GM19467 (cell line): ENCODE data around the gene GCSAML.
"Not testable (repeated sequence)": the region's sequence is repeated elsewhere in the genome, so short reads cannot be mapped to it uniquely, and the experiment has no call there.

ENCODE experiments used
- ATAC-seq: cut with Tn5 transposase; IDR thresholded peaks from one replicate; pipeline ENCODE4 v1.9.1; 2021; ENCODE audit warnings: mild to moderate bottlenecking, moderate library complexity; ENCODE audit not compliant: unreplicated experiment

The GCSAML gene

DNA sequence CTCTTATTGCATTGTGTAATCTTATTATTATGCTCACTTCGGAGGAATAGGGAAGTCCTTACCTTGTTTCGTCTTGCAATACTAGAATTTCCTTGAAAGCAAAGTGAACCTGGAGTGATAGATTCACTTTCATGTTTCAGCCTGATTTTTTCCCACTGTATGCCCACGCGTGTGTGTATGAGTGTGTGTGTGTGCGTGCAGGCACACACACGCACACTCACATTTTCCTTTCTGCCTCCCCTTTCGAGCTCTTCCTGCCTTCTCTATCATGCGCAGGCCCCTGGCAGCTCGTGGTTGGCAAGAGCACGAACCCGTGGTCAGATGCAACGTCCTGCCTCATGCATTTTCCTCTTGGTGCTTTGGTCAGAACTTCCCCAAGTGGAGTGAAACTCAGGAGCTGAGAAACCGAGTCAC, at the start of gene GCSAML:
GCSAML (plus strand) TSS at position 366 of the 414 bp plus-strand sequence. CDS start 58 bp downstream, outside the sequence.
- no peak for ATAC-seq

DNA sequence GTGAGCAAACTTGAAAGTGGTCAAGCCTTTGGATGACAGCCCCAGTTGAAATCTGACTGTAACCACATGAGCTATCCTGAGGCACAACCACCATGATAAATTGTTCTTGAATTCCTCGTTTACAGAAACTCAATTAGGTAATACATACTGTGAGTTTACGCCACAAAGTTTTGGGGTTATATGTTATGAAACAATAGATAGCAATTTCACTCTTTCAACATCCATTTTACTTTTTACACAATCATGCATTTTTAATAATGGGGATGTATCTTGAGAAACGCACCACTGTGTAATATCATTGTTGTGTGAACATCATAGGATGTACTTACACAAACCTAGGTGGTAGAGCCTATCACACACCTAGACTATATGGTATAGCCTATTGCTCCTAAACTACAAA, 48.1 kb upstream of the GCSAML start:
- ATAC-seq = no peak

DNA sequence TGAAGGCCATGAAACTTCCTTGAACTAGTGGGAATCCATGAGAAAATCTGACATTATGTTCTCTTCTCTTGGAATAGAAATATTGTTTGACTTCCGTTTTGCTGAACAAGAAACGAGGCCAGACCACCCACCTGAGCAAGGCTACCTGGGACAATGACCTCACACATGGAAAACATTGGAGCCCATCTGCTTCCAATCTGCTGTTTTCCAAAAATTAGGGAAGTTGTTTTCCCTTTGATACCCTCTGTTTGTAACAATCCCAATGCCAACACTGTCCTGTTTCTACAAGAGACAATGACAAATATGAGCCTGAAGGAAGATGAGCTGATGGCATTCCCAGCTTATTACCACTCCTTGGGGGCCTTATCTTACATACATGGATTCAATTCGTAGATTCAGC, 42.1 kb upstream of the GCSAML start:
- ATAC-seq = no peak

DNA sequence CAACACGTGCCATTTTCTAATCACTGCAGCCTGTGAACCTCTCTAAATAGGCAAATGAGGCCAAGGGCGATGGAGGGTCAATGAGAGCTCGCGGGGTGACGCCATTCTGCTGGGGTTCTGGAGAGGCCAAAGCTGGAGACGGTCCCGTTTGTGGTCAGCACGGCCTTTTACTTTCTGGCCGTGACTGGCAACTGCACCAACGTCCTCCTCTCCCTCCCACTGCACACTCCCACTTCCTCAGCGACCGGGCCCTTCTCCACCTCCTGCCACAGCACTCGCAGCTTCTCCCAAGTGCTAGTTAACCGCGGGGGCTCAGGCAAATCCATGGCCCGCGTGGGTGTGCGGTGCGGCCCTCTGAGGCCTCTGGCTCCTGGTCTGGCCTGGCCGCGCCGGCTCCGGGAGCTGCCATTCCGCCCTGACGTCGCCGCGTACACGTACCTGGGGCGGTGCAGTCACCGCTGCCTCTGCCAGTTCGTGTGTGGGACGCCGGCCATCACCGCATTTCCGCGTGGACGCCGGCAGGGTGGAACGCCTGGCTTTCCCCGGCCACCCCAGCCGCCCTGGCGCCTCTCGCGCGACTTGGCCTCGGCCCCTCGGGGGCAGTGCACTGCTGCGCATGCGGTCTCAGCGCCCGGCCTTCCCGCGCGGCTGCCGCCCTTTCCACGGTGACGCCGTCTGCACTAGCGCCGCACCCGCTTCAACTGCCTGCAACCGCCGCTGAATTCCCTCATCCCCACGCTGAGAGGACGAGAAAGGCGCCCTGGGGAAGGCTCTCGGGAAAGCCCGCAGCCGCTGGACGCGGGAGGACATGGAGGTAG, 30.9 kb upstream of the GCSAML start:
- no peak for ATAC-seq

DNA sequence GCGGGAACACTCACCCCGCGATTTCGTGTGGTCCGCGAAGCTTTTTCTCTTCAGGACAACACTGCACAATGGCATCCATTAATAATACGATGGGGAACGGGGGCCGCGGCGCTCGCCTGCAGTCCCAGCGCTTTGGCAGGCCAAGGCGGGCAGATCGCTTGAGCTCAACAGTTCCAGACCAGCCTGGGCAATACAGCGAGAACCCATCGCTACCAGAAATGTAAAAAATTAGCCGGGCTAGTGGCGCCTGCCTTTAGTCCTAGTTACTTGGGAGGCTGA, 30.4 kb upstream of the GCSAML start:
- no peak for ATAC-seq

DNA sequence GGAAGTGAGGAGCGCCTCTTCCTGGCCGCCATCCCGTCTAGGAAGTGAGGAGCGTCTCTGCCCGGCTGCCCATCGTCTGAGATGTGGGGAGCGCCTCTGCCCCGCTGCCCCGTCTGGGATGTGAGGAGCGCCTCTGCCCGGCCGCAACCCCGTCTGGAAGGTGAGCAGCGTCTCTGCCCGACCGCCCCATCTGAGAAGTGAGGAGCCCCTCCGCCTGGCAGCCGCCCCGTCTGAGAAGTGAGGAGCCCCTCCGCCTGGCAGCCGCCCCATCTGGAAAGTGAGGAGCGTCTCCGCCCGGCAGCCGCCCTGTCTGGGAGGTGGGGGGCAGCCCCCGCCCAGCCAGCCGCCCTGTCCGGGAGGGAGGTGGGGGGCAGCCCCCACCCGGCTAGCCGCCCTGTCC, 27.0 kb upstream of the GCSAML start:
- ATAC-seq = not testable (repeated sequence)

DNA sequence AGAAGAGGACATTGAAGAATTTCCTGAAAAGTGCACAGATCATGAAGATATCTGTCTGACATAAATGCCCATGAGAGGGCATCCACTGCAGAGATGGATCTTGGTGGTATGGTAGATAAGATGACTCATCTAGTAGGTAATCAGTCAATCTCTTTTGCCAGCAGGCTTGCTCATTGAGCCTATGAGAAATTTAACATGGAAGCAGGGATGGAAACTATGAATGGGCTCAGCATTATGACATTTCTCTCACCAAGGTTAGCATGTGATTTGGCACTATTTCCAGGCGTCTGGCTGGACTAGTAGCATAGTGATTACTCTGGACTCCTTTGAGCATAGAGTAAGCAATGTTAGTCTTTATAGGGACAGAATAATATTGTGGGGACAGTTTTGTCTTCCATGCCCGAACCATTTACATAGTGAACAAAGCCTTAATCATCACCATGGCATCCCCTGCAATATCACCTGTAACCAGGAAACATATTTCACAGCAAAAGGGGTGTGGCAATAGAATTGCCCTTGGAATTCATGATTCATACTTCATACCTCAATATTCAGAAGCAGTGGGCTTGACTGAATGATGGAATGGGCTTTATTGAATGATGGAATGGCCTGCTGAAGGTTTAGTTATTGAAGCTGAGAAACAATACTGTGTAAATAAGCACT, 20.0 kb upstream of the GCSAML start:
- no peak for ATAC-seq

DNA sequence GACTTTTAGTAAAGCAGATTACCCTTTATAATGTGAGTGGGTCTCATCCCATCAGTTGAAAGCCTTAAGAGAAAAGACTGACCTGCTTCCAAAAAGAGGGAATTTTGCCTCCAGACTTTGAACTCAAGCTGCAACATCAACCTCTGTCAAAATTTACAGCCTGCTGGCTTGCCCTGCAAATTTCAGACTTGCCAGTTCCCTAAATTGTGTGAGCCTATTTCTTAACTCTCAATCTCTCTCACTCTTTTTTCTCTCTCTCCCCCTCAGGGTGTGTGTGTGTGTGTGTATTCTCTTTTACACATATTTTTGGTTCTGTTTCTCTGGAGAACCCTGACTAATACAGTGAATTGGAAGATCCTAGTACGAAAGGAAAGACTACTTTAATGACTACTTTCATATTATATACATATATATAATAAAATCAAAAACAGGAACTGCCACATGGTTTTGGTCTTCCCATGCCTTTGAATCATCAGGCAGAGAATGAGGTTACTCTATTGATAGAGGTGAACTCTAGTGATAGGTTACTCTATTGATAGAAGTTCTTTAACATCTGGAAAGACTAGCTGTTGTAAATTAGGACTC, 19.1 kb upstream of the GCSAML start:
- ATAC-seq = no peak

DNA sequence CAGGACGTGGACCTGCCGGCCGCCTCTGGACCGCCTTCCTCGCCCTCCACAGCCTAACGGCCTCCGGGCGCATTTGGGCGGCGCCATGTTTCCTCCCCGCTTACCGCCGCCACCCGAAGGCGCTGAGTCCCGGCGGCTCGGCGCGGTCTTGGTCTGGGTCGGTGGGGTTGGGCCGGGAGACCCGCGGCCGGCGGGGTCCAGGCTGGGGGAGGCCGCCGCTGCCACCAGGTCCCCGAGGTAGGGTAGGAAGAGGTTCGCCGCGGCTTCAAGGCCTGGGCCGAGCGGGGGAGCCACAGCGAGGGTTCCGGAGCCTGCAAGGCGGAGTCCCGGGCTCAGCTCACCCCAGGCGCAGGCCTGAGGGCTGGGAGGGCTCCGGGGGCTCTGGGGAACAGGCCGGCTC, 18.1 kb upstream of the GCSAML start:
- ATAC-seq = no peak

DNA sequence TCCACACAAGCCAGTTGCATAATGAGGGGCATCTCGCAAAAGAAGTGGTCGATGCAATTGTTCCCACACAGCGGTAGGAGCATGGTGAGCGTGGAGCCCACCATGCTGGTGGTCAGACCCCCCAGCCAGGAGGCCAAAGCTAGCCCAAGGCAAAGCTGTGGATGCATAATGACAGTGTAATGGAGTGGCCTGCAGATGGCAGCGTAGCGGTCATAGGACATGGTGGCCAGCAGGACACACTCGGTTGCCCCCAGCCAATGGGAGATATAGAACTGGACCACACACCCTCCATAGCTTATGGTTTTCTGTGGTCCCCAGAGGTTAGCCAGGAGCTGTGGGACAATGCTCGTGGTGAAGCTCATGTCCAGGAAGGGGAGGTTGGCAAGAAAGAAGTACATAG, 17.0 kb upstream of the GCSAML start:
- ATAC-seq = no peak

DNA sequence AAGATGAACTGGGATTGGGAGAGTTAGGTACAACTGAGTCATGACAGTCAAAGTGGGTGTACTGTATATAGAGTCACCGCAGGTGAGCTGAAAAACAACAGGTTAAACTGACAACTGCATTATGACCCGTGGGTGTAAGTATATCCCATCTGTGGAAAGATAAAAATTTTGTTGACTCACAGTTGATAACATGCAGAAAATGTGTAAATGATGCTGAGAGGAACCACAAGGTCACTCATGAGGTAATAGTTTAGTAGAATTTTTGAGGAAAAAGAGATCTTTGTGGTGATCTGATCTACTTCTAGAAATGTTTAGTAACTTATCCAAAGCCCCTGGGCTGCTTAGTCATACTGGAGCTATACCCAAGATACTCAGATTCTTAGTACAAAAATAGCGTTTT, 13.5 kb upstream of the GCSAML start:
- ATAC-seq = no peak

DNA sequence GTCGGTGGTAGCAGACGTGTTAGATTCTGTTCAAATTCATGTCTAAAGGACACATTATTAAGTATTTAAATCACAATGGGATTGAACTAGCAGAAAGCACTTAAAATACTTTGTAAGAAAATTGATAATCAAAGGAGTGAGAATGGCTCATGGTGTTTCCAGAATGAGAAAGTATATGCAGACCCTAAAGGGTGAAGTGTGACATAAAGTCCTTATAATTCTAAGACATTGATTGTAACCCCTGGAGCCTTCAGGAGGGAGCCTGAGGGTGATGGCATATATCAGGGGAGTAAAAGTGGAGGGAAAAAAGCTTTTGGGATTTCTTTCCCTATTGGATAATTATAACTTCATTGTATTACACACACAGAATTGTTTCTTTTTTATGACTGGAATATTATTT, 12.6 kb upstream of the GCSAML start, which contains the start of gene OR2C3:
OR2C3 (minus strand) TSS at position 101 of the 400 bp plus-strand sequence. CDS start 3,929 bp downstream, outside the sequence.
- ATAC-seq = no peak

DNA sequence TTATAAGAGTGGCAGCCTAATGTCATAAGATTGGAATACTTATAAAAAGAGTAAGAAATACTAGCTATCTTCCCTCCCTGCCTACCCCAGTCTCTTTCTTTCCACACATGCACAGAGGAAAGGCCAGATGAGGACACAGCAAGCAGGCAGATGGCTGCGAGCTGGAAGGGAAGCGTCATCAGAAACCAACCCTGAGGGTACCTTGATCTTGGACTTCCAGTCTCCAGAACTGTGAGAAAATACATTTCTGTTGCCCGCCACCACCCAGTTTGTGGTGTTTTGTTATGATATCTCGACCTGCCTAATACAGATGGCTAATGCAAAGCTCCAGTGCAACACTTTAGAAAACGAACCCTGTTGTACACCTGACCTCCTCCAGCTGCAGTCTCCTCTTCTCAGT, 10.4 kb upstream of the GCSAML start:
- no peak for ATAC-seq

DNA sequence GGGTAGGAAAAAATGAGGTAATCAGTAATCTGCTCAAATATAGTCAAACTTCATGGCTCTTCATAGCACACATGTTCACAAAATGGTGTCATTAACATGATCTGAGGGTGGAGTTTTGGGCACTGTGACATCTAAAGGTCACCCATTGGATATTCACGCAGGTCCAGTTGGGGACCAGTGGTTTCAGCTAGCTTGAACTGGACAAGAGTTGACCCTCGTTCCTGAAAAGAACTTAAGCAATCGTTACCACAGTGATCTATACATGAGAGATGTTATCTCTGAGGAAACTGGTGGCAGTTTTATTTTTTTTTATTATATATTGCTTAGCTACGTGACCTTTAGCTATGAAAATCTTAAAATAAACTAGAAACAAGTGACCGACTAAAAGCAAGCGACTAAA, 9.7 kb upstream of the GCSAML start:
- ATAC-seq = no peak

DNA sequence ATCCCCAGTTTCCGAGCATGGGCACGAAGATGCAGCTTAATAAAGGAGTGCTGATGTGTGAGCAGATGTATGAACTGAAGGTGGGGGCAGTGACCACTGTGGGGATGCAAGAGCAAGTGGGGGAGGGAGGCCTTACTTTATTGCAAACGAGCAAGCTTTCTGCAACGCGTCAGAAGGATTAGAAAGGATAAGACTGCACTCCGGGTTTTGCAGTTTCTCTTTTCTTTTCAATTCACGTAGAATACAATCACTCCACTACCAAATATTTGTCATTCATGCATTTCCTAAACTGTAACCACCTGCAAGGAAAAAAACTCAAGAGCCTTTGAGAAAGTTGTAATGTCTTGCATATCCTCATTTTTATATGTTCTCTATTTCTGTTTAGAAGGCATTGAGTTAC, 8.4 kb upstream of the GCSAML start:
- ATAC-seq = no peak

DNA sequence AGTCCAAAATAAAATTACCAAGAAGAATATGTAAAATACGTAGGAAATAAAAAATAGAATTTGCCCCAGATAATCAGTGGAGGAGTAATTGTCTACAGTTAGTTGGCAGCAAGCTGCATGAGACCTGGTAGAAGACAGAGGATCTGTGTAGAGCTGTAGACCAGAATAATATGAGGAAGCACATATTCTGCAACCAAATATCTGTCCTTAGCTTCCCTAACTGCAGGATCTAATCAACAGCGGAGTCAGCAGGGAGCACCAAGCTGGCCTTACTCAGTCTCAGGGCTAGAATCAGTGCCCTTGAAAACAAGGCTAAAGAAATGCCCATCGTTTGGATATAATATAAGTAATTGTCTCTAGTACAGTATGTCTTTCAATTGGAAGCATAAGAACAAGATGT, 6.1 kb upstream of the GCSAML start:
- ATAC-seq = no peak

DNA sequence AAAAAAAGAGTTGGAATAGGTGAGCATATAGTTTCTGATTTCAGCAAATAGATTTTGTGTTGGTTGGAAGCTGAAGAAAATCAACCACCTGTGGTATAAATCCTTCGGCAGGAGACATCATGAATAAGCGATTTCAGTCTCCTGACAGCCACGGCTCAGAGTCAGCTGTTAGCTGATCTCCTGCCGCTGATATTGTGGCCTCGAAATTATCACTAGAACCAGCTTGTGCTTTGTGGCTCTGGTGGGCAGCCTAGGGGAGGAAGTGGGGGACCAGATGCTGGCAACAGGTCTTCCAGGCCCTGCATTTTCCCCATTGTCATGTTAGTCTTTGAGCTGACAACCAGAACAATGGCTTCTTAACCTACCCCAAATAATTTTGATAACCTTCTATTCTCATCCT, 842 bp upstream of the GCSAML start:
- no peak for ATAC-seq

DNA sequence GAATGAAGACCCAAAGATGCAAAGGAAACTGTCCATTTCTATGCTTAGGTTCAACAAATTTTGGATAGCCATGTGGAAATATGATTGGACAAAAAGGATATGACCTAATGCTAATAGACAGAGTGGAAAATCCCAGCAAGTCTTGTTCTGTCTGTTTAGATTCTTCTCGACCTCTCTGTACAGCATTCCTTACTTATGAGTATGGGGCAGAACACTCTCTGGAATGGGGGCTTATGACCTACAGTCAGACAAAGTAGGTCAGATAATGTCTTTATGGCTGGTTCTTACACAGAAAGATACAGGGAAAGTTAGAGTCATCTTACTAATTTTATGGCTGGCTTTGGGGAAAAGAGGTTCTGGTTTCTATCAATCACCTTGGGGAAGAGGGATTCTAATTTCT, 2.8 kb downstream of the GCSAML start:
- no peak for ATAC-seq

DNA sequence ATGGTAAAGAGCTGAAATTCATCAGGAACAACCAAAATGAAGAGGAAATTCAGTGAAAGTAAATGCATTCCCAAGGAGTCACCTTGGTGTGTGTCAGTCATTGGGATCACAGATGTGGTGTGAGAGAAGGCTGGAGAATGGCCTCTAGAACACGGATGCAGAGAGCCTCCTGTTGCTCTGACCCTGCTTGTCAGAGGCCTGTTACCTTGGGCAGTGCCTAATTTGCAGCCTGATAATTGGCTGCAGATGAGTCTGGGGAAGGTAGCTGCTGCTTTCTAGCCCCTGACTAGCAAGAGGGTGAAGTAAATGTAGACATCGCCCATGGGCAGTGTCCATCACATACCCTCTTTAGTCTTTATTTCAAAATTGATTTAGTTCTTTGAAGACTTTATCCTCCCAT, 3.3 kb downstream of the GCSAML start:
- ATAC-seq = no peak

DNA sequence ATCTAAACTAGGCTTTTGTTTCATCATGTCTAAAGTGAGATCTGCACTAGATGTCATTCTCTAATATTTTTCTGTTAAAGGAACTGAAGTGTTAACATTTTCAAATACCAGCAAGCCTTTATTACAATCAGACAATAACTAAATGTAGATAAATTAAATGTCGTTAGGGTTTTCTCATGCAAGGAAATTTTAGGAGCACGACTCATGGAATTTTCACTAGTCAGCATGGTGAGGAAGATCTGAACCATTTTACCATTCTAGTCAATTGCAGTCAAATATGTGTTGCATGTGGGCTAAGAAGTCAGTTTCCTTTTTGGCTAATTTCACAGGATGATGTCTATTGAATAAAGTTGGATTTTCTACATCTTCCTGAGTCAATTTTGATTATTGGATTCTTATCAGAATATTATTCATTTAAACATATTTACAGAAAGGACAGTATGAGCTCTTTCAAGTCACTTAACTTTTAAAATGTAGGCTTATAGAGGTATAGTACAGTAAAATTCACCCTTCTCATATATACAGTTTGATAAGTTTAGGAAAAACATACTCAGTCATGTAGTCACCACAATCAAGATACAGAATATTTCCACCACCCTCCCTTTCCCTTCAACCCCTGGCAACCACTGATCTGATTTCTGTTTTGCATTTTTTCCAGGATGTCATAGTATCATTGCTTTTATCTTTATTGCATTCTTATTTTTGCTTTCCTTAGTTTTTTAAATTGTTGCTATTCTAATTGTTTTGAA, 9.2 kb downstream of the GCSAML start:
- no peak for ATAC-seq

DNA sequence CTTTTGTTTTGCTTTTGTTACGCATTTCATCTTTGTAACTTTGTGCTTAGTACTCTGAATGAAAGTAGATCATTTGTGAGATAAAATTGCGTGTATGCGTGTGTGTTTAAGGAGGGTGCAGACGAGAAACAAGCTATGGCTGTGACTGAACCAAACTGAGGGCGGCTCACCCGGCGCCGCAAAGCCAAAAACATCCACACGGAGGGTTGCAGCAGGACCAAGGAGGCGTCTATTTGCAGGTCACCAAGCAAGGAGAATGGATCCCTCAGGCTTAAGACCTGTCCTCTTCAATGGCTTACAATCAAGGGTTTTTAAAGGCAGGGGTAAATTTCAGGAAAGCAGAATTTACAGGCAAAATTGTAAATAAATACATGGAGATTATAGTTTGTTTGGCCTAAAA, 12.8 kb downstream of the GCSAML start:
- ATAC-seq = no peak

DNA sequence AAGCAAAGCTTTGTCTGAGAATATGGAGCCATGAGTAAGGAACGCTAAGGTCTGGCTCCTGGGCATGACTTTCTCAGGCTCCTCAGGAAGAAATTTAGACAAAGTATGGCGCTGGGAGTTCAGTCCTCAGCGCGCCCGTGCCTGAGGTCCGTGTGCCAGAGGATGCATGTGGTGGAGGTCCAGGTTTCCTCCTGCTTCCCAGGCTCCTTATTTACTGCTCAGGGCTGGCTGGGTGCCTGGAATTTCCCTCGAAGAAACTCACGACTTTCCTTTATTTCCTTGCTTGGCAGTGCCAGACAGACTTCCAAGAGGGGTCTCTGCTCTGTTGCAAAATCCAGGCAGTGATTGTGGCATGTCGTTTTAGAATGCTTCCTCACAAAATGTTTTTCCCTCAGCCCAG, 13.3 kb downstream of the GCSAML start:
- no peak for ATAC-seq
